ENCODE results near the gene PRR23E. TPM values are rescaled to one million over a fixed set of nuclear protein-coding genes. Genes with fewer than 3 reads are reported as not detected.

PRR23E gene
- total RNA-seq, 4 donors from 2014 or later: not detected

DNA sequence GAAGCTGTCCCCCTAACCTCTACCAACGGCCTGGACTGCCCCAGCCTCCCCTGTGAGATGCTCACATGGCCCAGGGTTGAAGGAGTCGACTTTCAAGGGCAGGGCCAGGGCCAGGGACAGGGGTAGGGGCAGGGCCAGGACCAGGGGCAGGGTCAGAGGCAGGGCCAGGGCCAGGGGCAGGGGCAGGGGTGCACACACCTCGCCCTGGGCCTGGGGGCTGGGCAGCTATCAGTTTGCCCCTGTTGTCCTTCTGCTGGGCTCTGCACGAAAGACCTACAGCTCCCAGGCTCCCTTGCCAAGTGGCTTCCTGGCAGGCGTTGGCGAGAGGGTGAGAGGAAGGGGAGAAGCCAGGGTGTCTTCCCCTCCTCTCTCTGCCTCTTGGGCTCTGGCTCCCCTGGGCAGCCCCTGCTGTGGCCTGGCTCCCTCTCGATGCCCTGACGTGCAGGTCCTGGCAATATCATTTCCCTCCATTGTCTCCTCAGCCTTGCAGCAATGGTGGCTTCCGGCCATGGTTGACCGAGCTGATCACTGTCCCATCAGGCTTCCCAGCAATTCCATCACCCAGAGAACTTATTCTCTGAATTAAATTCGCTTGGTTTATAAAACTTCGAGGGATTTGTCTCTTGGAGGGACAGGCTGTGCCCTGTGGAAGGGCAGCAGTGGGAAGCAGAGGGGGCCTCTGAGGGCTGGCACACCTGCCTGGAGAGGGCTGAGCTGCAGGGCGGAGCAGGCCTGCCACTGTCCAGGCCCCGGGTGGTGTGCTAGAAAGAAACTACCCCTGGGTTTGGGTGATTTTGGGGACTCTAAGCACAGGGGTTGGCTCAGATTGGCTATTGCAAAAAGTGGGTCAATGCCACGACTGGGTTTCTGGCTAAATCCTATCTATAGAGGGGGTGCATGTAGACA, 13.9 kb downstream of the PRR23E start:
- TF ChIP-seq, protein P1, sequence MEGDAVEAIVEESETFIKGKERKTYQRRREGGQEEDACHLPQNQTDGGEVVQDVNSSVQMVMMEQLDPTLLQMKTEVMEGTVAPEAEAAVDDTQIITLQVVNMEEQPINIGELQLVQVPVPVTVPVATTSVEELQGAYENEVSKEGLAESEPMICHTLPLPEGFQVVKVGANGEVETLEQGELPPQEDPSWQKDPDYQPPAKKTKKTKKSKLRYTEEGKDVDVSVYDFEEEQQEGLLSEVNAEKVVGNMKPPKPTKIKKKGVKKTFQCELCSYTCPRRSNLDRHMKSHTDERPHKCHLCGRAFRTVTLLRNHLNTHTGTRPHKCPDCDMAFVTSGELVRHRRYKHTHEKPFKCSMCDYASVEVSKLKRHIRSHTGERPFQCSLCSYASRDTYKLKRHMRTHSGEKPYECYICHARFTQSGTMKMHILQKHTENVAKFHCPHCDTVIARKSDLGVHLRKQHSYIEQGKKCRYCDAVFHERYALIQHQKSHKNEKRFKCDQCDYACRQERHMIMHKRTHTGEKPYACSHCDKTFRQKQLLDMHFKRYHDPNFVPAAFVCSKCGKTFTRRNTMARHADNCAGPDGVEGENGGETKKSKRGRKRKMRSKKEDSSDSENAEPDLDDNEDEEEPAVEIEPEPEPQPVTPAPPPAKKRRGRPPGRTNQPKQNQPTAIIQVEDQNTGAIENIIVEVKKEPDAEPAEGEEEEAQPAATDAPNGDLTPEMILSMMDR (IDR thresholded peaks at IDR 0.05; ENCODE audit: low read depth): no peak

DNA sequence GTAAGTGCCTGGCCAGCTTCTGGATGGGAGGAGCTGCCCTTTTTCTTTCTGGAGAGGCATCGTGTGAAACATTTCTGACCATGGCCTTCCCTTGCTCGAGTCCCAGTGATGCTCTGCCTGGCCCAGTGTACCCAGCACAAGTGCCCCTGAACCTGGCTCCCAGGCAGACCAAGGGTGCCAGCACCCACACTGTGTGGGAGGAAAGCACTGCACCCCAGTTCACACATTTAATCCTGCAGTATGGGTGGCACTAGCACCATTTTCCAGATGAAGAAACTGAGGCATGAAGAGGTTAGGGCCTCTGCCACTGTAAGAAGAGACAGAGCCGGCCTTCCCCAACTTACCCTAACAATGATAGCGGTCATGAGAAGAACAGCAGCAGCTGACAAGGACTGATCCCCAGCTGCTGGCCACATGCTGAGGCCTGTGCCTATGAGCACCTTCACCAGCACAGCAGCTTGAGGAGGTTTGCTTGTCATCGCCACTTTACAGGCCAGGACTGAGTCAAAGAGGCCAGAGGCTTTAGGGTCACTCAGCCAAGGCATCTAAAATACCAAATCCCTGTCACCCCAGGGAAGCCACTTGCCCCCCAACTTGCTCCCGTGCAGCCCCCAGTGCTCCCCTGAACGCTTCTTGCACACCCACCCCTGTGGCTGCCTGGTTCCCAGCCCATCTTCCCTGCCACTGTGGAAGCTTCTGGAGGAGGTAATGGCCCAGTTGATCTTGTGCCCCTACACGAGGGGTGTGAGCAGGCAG, 15.0 kb downstream of the PRR23E start:
- TF ChIP-seq, protein P1 (IDR thresholded peaks at IDR 0.05; ENCODE audit: low read depth): no peak

DNA sequence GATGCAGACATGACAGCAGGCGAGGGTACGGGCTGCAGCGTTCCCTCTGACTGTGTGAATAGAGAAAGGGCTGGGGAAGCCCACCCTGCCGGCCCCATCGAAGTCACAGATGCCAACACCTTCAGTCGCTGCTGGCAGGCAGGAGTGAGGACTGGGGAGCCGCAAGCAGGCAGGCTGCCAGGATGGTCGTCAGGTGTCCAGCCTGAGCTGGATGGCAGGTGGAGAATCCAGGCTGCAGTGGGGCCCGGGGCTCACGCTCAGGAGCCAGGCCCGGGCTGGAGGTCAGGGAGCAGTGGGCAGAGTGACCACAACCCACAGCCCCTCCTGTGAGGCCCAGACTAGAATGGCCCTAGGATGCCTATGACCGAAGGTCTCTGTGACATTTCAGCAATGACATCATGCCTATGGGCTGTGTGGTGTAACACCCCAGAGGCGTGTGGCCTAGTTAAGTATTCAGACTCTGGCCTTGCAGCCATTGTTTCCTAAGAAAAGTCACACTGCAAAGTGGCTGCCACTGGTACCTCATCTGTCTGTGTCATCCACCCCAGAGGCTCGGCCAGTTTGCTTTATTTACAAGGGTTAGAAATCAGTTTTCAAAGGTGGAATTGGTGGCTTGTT, 15.7 kb downstream of the PRR23E start:
- TF ChIP-seq, protein P1 (IDR thresholded peaks at IDR 0.05; ENCODE audit: low read depth): no peak

DNA sequence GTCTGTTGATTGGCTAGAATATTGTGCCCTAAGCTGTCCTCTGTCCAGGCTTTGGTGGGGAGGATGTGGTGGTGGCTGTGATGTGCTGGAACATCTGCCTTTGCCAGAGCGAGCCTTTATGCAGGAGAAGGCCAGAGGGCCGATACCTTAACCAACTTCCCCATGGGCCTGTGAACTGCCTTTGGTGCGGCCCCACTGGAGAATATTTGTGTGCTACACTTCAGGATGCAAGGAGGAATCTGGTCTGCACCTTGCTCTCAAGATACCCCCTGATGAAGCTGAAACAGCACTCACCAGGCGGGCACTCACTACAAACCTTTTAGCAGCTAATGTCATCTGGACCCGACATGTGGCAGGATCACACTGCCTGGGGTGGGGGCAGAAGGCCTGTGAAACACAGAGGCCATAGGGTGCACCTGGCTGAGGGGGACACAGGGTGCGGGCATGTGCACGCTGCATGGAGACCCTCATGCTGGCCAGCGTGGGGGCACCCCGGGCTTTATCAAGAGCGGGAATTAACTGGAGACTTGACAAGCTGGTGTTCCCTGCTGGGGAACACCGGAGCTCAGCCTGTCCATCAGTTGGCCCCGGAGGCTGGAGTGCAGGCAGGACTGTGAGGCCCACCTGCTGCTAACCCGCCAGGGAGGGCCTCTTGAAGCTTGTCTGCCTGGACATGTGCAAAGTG, 16.4 kb downstream of the PRR23E start:
- TF ChIP-seq, protein P1 (IDR thresholded peaks at IDR 0.05; ENCODE audit: low read depth): no peak

DNA sequence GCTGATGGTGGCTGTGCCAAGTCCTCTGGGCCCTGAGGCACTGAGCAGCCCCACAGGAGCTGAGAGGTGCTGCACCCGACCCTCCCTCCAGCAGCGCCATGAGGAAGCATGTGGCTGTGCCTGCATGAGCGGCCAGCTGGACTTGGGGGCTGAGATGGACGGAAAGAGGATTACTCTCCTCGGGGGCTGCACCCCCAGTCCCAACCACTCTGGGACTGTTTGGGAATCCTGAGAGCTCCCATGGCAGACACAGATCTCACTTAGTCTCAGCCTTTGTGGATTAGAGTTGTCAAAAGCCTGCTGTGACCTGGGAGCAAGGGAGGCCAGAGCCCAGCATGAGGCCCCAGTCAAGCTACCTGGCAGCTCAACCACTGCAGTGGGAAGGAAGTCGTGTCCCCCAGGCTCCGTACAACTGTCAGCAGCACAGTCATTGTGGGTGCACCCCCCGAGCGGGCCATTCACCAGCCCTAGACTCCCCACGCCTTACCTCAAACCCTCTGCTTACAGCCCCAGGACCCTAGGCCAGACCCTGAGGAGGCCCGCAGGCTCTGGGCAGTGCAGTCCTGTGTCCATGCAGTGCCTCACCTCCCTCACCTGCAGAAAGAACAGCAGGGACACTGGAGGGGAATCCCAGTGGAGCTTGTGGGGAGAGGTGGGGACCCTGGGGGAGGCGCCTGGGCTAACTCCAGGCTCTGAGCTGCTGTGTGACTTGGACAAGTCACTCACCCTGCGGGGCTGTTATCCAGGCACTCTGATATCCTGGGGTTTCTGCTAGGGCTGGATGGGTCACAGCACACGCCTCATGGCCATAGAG, 17.1 kb downstream of the PRR23E start:
- TF ChIP-seq, protein P1 (IDR thresholded peaks at IDR 0.05; ENCODE audit: low read depth): no peak

DNA sequence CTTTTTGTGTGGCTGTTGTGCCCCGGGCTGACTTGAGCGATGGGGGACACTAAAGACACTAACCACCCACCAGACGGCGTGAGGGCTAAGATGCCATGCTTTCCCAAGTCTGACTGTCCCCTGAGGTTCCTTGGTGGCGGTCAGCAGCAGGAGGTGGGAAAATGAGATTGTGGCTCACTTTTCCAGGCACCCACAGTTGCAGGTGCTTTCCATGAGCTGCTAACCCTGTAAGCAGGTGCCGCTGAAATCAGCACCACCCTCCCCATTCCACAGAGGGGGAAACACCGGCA, 17.7 kb downstream of the PRR23E start:
- TF ChIP-seq, protein P1 (IDR thresholded peaks at IDR 0.05; ENCODE audit: low read depth): no peak

Data from subcutaneous adipose tissue (tissue), 4 donors.